Measurements from ENCODE around the gene GOLGA1.
"Not testable (repeated sequence)": the region's sequence is repeated elsewhere in the genome, so short reads cannot be mapped to it uniquely, and the experiment has no call there.

GOLGA1 gene, protein sequence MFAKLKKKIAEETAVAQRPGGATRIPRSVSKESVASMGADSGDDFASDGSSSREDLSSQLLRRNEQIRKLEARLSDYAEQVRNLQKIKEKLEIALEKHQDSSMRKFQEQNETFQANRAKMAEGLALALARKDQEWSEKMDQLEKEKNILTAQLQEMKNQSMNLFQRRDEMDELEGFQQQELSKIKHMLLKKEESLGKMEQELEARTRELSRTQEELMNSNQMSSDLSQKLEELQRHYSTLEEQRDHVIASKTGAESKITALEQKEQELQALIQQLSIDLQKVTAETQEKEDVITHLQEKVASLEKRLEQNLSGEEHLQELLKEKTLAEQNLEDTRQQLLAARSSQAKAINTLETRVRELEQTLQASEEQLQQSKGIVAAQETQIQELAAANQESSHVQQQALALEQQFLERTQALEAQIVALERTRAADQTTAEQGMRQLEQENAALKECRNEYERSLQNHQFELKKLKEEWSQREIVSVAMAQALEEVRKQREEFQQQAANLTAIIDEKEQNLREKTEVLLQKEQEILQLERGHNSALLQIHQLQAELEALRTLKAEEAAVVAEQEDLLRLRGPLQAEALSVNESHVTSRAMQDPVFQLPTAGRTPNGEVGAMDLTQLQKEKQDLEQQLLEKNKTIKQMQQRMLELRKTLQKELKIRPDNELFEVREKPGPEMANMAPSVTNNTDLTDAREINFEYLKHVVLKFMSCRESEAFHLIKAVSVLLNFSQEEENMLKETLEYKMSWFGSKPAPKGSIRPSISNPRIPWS

DNA sequence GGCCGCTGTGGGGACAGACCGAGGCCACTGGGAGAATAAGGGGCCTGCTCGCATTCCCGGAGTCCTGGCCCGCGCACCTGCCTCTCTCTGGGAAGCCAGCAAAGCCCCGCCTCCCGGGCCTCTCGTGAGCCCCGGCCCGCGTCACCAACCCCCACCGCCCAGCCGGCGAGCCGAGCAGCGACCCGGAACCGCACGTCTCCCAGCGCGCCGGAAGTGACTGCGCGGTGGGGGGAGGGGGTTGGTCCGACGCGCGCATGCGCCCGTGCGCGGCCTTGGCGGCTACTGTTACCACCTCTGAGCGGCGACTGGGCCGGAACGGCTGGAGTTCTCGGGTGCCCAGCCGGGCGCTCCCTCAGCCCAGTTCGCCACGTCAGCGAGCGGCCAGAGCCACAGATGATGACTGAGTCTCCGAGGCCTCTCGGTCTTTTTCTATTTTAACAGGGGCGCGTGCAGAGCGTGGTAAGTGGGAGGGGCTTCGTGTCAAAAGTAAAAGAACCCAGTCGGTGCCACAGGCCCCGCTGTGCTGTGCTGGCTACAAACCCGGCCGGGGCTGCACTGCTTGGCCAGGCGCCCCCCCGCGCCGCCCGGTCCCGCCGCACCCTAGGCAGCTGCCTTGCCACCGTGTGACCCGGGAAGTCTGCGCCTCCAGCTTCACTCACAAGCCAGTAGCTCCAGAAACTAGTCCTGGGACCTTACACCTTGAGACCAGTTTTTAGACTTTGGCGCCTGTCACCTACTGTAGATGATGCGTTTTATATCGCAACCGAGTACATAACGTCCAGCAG, at the start of gene GOLGA1:
Gene GOLGA1, minus strand, starts transcription at position 190 of the 785 bp plus-strand sequence. CDS start 2,372 bp downstream, outside the sequence.
- DNase-seq: peak; percentile 84 to 97 (median 93)
- intact Hi-C loops (cut with DNase I): loop anchor here (2.0 to 5.0 kb wide), 3 partner anchors 74 to 202 kb away; partner anchors contain the start of gene SCAI

DNA sequence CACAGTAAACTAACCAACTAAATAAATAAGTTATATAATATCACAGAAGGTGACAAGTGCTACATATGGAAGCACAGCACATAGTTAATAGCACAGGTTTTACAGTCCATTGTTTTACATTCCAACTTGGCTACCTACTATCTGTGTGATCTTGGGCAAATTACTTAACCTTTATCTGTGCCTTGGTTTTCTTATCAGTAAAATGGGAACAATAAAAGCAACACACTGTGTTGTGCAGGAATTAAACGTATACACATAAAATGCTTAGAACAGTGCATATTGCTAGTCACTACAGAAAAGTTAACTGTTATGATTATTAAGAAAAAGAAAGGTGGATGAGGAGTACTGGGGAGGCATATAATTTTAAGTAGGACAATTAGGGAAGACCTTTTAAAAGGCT, 42.8 kb upstream of the GOLGA1 start:
- intact Hi-C loops (cut with DNase I): no loop called here
- no peak for DNase-seq

DNA sequence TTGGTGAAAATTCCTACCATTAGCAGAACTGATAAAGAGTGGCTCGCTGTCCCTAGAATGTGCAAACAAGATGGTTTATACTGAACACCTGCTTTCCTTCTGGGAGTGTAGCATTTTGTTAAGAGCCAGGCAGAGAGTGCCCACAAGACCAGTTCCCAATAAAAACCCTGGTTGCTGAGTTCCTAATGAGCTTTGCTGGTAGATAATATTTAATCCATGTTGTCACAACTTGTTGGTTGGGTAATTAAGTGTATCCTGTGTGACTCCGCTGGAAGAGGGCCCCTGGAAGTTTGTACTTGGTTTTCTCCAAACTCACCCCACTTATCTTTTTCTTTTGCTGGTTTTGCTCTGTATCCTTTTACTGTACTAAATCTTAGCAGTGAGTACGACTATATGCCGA, 39.5 kb upstream of the GOLGA1 start:
- intact Hi-C loops (cut with DNase I): no loop called here
- no peak for DNase-seq

DNA sequence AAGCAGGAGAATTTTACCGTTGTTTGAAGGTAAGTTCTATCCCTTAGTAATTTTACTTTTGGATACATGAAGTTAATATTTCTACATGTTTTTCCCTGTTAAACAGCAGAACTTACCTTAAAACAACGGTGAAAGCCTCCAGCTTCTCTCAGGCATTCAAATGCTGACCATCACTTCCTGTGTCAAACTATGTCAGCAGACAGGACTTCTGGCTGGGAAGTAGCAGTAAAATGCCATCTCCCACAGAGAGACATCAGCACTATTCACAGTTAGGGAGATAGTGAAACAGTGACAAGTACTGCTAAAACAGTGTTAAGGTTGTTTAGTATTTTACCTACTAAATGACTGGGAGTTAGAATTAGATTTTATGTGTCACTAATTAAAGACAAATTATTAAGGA, 34.2 kb upstream of the GOLGA1 start:
- DNase-seq: no peak
- intact Hi-C loops (cut with DNase I): no loop called here

DNA sequence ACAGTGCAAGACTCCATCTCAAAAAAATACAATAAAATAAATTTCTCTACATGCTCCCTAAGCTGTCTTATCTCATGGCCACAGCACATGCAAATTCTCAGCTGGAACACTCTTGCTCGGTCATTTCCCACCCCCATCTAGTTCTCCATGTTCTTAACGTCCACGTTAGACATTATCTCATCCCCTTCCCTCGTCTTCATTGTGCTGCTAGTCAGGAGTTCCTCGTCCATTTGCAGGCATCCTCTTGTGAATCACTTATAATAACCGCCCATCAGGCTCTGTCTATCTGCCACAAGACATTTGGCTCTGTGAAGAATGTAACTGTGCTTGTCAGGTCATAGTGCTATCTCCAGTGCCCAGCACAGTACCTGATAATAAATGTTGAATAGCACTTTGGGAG, 32.9 kb upstream of the GOLGA1 start:
- intact Hi-C loops (cut with DNase I): no loop called here

DNA sequence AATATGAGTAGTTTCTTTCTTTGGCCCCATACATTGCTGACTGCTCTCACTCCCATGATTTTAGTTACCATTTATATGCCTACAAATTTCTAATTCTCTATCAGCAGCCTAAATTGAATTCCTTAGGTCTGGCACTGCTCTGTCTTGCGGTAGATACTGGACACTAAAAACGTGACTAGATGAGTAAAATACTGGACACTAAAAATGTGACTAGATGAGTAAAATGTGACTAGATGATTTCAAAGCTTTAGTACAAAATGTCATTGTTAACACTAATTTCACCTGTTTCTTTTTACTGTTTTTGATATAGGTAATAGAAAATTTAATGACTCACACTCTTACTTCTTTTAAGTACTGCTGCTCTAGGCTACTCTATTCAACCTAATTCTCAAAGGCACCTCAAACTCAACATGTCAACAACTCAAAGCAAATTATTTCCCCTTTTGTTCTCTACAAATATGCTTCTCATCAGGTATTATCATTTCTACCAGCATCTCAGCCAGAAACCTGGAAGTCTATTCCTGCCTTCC, 31.4 kb upstream of the GOLGA1 start:
- intact Hi-C loops (cut with DNase I): no loop called here
- no peak for DNase-seq

More for the DNA sequence above, 32.9 kb upstream of the GOLGA1 start:
- no peak for DNase-seq

DNA sequence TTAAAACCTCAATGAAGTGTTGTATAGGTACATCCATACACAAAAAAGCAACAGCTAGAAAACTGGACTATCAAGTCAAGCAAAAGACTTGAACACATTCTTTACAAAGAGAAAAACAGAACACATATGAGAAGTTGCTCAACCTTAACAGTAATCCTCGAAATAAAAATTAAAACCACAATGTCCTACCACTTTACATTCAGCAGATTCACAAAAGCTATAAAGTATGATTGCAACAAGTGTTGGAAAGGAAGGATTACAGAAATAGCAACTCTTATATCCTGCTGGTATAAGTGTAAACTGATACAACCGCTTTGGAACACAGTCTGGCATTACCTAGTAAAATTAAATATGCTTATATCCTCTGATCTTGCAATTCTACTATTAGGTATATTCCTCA, 28.5 kb upstream of the GOLGA1 start:
- intact Hi-C loops (cut with DNase I): no loop called here

DNA sequence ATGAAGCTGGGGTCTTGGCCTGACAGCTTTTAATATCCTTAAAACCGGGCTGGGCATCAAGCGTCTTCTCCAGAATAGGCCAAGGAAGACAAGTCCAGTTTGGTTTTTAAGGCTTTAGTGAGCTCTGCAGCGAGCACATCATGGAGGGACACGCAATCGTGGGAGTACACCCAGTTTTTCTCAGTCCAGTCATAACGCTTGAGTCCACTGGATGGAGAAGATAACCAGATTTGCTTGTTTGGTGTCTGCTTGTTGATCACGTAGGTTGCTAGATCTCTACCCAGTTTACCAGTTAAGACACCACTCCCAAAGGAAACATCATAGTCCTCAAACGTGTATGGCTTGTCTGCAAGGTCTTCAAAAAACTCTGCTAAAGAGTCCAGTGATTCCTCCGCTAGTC, 27.4 kb upstream of the GOLGA1 start:
- no peak for DNase-seq
- intact Hi-C loops (cut with DNase I): no loop called here

More for the DNA sequence above, 28.5 kb upstream of the GOLGA1 start:
- no peak for DNase-seq

DNA sequence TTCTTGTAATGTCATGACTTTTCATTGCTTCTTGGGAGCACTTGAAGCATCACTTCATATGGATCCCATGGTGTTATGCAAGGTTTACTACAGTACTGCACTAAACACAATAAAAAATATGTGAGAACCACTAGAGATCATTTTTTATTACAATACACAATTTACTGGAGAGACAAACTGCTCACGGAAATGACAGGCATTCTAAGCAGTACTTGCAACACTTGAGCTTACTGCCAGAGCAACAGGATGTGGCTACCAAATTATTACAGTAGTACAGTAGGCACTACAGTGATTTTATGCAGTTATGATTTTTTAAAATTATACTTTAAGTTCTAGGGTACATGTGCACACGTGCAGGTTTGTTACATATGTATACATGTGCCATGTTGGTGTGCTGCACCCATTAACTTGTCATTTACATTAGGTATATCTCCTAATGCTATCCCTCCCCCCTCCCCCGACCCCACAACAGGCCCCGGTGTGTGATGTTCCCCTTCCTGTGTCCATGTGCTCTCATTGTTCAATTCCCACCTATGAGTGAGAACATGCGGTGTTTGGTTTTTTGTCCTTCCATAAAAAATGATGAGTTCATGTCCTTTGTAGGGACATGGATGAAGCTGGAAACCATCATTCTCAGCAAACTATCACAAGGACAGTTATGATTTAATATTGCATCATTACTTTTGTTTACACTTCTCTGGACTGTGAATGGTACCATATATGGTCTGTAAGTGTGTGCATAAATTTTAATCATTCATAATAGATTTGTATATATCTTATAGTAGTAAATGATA, 25.1 kb upstream of the GOLGA1 start:
- intact Hi-C loops (cut with DNase I); DNase-seq: not testable (repeated sequence)

DNA sequence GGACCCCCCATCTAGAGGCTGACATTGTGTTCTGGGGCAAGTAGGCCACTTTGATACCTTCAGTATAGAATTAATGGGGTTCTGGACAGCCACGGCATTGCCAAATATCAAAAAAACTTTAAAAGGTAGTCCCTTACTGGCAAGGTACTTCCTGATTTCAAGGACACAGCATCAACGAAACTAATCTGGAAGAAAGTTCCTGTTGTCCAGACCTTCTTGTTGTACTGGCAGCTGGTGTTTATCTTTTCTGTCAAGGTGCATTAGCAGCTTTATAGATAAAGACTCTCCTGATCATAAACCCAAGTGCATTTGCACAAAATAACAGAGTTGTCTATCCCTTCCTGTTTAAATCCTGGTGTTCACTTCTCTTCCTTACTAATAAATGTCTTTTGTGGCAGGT, 23.7 kb upstream of the GOLGA1 start:
- intact Hi-C loops (cut with DNase I): no loop called here
- no peak for DNase-seq

DNA sequence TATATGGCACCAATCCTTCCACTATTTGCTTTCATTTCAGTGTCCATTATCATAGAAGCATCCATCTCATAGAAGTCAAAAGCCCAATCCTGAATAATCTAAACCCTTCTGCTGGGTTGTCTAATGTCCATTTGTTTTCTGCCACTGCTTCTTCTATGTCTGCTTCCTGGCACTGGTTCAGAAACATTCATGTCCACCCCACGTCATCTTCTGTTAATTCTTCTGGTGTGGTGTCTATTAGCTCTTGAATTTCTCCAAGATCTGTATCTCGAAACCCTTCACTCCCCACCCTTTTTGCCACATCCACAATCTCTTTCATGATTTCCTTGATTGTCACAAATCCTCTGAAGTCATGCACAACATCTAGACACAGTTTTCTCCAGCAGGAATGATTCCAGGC, 23.2 kb upstream of the GOLGA1 start:
- intact Hi-C loops (cut with DNase I): no loop called here

DNA sequence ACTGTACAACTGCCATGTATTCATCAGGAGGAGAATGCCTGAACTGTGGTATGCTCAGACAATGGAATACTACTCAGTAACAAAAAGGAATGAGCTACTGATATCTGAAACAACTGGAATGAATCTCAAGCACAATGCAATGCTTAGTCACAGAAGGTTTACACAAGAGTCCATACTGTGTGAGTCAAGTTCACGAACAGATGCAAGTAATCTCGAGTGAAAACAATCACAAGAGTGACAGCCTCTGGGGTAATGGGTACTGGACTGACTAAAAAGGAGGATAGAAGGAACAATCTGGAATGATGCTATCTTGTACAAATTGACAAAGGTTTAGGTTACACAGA, 19.5 kb upstream of the GOLGA1 start:
- intact Hi-C loops (cut with DNase I): no loop called here
- DNase-seq: no peak

More for the DNA sequence above, 23.2 kb upstream of the GOLGA1 start:
- DNase-seq: no peak

DNA sequence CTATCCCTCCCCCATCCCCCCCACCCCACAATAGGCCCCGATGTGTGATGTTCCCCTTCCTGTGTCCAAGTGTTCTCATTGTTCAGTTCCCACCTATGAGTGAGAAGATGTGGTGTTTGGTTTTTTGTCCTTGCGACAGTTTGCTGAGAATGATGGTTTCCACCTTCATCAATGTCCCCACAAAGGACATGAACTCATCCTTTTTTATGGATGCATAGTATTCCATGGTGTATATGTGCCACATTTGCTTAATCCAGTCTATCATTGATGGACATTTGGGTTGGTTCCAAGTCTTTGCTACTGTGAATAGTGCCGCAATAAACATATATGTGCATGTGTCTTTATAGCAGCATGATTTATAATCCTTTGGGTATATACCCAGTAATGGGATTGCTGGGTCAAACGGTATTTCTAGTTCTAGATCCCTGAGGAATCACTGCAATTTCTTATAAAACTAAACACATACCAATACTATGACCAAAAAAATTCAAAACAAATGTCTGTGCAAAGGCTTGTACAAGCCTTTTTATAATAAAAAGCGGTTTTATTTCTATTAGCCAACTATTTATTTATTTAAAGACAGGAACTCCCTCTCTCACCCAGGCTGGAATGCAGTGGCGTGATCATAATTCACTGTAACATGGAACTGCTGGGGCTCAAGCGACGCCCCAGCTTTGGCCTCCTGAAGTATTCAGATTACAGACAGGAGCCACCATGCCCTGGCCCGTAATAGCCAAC, 19.0 kb upstream of the GOLGA1 start:
- DNase-seq; intact Hi-C loops (cut with DNase I): not testable (repeated sequence)

DNA sequence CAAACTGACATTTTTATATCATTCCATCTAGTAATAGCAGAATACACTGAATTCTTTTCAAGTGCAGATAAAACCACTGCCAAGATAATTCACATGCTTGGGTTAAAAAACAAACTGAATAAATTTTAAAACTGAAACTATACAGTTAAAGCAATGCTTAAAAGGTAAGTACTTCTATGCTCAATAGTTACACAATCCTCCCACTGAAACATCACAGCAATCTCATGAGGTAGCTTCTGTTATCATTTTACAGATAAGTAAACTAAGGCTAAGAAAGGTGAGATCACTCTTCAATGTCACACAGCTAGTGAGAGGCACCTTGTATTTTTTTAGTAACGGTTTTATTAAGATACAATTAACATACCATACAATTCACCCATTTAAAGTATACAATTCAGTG, 13.4 kb upstream of the GOLGA1 start:
- no peak for DNase-seq
- intact Hi-C loops (cut with DNase I): no loop called here

DNA sequence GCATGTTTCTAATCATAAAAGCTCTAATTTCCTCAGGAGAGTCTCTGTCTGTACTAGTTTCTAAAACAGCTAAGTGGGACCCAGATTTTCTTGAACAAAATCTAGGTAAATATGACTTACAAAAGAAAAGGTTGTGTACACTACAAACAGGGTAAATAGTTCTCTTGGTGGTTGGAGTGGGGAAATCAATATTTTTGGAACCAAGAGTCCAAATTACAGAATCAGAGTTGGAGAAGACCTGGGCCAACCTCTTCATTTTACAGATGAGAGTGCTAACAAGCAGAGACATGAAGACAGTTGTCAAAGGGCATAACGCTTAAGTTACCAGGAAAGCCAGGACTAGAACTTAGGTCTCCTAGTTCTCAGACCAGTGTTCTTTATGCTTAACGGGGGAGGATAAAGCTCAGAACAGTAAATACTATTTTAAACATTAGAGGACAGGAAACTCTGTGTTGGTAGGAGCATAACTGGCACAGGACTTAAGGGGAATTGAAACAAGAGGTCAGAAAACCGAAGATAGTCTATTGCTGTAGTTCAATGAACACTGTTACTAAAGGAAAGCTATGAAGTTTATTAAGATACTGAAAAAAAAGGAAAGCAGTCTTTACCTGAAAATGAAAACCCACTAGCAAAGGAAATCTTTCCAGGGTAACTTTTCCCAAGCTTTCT, 9.3 kb upstream of the GOLGA1 start:
- no peak for DNase-seq
- intact Hi-C loops (cut with DNase I): no loop called here

DNA sequence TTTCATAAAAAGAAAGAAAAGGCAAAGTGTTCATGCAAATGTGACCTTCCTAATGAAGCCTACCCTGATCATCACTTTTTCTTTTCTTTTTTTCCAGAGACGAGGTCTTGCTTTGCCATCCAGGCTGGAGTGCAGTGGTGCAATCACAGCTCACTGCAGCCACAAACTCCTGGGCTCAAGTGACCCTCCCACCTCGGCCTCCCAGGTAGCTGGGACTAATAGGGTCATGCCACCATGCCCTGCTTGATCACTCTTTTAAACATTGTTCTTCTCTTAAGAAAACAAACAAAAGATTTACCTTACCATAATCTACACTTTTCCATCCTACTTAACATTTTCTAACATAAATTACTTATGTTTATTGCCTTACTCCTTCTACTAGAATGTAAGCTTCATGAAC, 8.5 kb upstream of the GOLGA1 start:
- DNase-seq: no peak
- intact Hi-C loops (cut with DNase I): no loop called here

DNA sequence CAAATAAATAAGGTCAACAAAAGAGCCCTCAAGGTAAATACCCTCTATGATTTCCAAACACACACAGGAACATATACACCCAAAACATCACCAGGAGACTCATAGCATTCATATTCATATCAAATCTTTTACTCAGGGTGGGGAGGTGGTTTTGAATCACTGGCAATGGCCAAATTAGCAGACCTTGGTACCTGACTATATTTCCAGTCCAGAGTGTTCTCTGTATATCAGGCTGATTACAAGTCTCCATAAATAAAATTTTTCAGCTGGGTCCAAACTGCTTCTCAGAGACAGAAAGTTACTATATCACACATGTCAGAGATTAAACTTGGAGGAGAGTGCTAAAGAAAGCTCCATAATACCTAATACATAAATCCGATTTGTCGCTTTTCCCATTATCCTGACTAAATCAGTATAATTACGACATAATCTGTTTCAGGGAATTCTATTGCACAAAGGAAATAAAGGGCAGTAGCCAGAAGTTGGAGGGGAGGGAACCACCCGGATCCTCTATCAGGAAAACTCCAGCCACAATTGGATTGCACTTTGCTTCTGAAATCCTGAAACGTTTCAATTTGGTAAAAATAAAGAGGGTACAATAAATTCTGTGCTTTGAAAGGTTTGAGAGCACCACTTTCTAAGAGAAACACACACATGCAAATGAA, 7.0 kb upstream of the GOLGA1 start:
- intact Hi-C loops (cut with DNase I): no loop called here
- DNase-seq: no peak

All from head of caudate nucleus (tissue), 42 donors.